Endothelial cell of umbilical vein (primary cell): ENCODE data around the gene CUL9. TPM values are rescaled to one million over a fixed set of nuclear protein-coding genes. Genes with fewer than 3 reads are reported as not detected.

Experiments
- BruUV-seq: library from RNA; stranded (reverse); fragments of 400-500 nt; replicated peaks from 2 replicates; lab custom pipeline; 2021; lab: Mats Ljungman, UMichigan
- CTCF ChIA-PET: fragments of 300-600, 350-600 bp; sonication (Branson Sonifier 250); formaldehyde crosslinking; loops from one replicate; lab custom pipeline; 2021; ENCODE audit warnings: antibody characterized with exemption, inconsistent platforms; lab: Charles Lee
- POLR2A ChIA-PET: fragments of 300-600, 350-600 bp; sonication (Branson Sonifier 250); formaldehyde crosslinking; loops from one replicate; lab custom pipeline; 2021; ENCODE audit warnings: antibody characterized with exemption, inconsistent platforms; lab: Charles Lee
- DNase-seq: peaks from one replicate; pipeline ENCODE4 v3.0.0-alpha.2; 2011; ENCODE audit warnings: low read depth, low spot score
- FAIRE-seq: peaks from 2 replicates; lab custom pipeline; 2011; peaks lifted over from hg19 to GRCh38; lab: Jason Lieb, UNC
- H2AFZ ChIP-seq: 2 replicates; pipeline ENCODE4 v1.6.0; 2012; ENCODE audit warnings: low read depth, low read length, control low read depth, inconsistent platforms
- H3K27ac ChIP-seq: 2 replicates; pipeline ENCODE4 v1.5.1; 2011; ENCODE audit warnings: low read depth, mild to moderate bottlenecking, control low read depth, low read length, moderate library complexity; ENCODE audit not compliant: insufficient read depth
- H3K27me3 ChIP-seq, 2 experiments: 2 replicates each; pipeline versions ENCODE4 v1.6.0 to v1.6.1; 2011; ENCODE audit warnings: low read length in 2 of 2, mixed read lengths in 1 of 2; ENCODE audit not compliant: control insufficient read depth in 2 of 2, insufficient read depth in 2 of 2
- H3K36me3 ChIP-seq, 2 experiments: 2 replicates in 1 of 2; 3 replicates in 1 of 2; pipeline ENCODE4 v1.5.1; 2011; ENCODE audit warnings: low read length in 2 of 2, mild to moderate bottlenecking in 1 of 2, moderate library complexity in 1 of 2; ENCODE audit not compliant: control insufficient read depth in 2 of 2, insufficient read depth in 2 of 2; ENCODE audit errors: extremely low read depth in 1 of 2
- H3K4me1 ChIP-seq: 3 replicates; pipeline ENCODE4 v1.5.1; 2011; ENCODE audit warnings: mild to moderate bottlenecking, low read length; ENCODE audit not compliant: control insufficient read depth, insufficient read depth; ENCODE audit errors: extremely low read depth
- H3K4me2 ChIP-seq: 2 replicates; pipeline ENCODE4 v1.6.1; 2011; ENCODE audit warnings: low read length, control low read depth, mixed read lengths; ENCODE audit not compliant: insufficient read depth
- H3K4me3 ChIP-seq, 3 experiments: fragments of 200-600 bp in 1 of 3; sonication (generic), shearing (Covaris generic) in 1 of 3; replicated peaks in 1 of 3; 2 replicates each; pipeline ENCODE4 v1.5.1; 2011 to 2016; ENCODE audit warnings: control low read depth in 3 of 3, low read length in 3 of 3, mild to moderate bottlenecking in 2 of 3, inconsistent platforms in 1 of 3, low read depth in 1 of 3, moderate library complexity in 1 of 3; ENCODE audit not compliant: insufficient read depth in 1 of 3
- H3K79me2 ChIP-seq: 2 replicates; pipeline ENCODE4 v1.6.0; 2012; ENCODE audit warnings: low read length, inconsistent platforms; ENCODE audit not compliant: control insufficient read depth, insufficient read depth
- H3K9ac ChIP-seq: replicated peaks from 2 replicates; pipeline ENCODE3; 2011; ENCODE audit warnings: low read length, control low read depth; ENCODE audit not compliant: insufficient read depth; ENCODE audit errors: extremely low read depth
- H3K9me1 ChIP-seq: replicated peaks from 3 replicates; pipeline ENCODE4 v1.6.0; 2011; ENCODE audit warnings: mild to moderate bottlenecking, low read length; ENCODE audit not compliant: control insufficient read depth, insufficient read depth; ENCODE audit errors: extremely low read depth
- H3K9me3 ChIP-seq: replicated peaks from 2 replicates; pipeline ENCODE4 v1.5.1; 2012; ENCODE audit warnings: low read length, inconsistent platforms; ENCODE audit not compliant: control insufficient read depth, insufficient read depth
- H4K20me1 ChIP-seq: replicated peaks from 2 replicates; pipeline ENCODE3; 2011; ENCODE audit warnings: mild to moderate bottlenecking, low read length; ENCODE audit not compliant: control insufficient read depth, insufficient read depth; ENCODE audit errors: extremely low read depth
- CTCF ChIP-seq, 2 donors: IDR thresholded peaks; 1 replicate in 1 of 2; 2 replicates in 1 of 2; pipeline ENCODE4 v1.5.1; 2011; ENCODE audit warnings: low read length in 2 of 2, mild to moderate bottlenecking in 2 of 2, moderate library complexity in 2 of 2, control low read depth in 1 of 2, inconsistent platforms in 1 of 2, low read depth in 1 of 2; ENCODE audit not compliant: insufficient read depth in 1 of 2; ENCODE audit errors: extremely low read depth in 1 of 2
- EZH2 ChIP-seq: IDR thresholded peaks from 2 replicates; pipeline ENCODE4 v1.6.1; 2012; ENCODE audit warnings: borderline replicate concordance, low read depth, mild to moderate bottlenecking, moderate library complexity, low read length, inconsistent platforms; ENCODE audit not compliant: severe bottlenecking
- FOS ChIP-seq: IDR thresholded peaks from 2 replicates; pipeline ENCODE4 v1.6.1; 2011; ENCODE audit warnings: mild to moderate bottlenecking, low read length, moderate library complexity, borderline replicate concordance; ENCODE audit not compliant: insufficient read depth
- GATA2 ChIP-seq: IDR thresholded peaks from 2 replicates; pipeline ENCODE4 v1.7.0; 2011; ENCODE audit warnings: low read depth, mild to moderate bottlenecking, moderate library complexity, mixed read lengths, low read length; ENCODE audit not compliant: insufficient read length, insufficient read depth
- JUN ChIP-seq: IDR thresholded peaks from 2 replicates; pipeline ENCODE4 v1.6.1; 2011; ENCODE audit warnings: borderline replicate concordance, low read depth; ENCODE audit not compliant: insufficient read length, insufficient read depth
- MYC ChIP-seq: IDR thresholded peaks from one replicate; pipeline ENCODE4 v1.6.1; 2011; ENCODE audit warnings: mild to moderate bottlenecking, low read depth, low read length
- POLR2A ChIP-seq: IDR thresholded peaks from 2 replicates; pipeline ENCODE4 v1.6.1; 2012; ENCODE audit warnings: low read depth, mild to moderate bottlenecking, control low read depth, low read length
- POLR2AphosphoS5 ChIP-seq: IDR thresholded peaks from 2 replicates; pipeline ENCODE4 v1.6.1; 2012; ENCODE audit warnings: low read depth, mild to moderate bottlenecking, control low read depth, low read length, moderate library complexity; ENCODE audit not compliant: insufficient read depth
- dilution Hi-C: fragments of 300-500 bp; cut with MboI; formaldehyde crosslinking; loops from one replicate; pipeline ENCODE4 v1.15.0; 2019; ENCODE audit warnings: low sequenced_read_pairs; ENCODE audit not compliant: extremely low pct_ligation_motif_present
- intact Hi-C: fragments of 100-400 bp; cut with micrococcal nuclease; formaldehyde crosslinking; loops from one replicate; pipeline ENCODE4 v1.10.0; 2022
- polyA plus RNA-seq, 4 experiments: library from polyadenylated mRNA; depleted of rRNA in 3 of 4; stranded (reverse) in 3 of 4; unstranded in 1 of 4; fragments of >200 nt; gene quantifications; 2 replicates each; pipeline versions ENCODE4 v1.2.1 to v1.2.3, GENCODE V29; 2011 to 2012; ENCODE audit warnings: missing spikeins in 1 of 4
- total RNA-seq: library from RNA; stranded (reverse); gene quantifications from 2 replicates; pipeline ENCODE4 v1.2.3, GENCODE V29; 2021
- TF ChIP-seq, protein P1 (sequence below): IDR thresholded peaks from 2 replicates; pipeline ENCODE4 v1.6.1; 2011; ENCODE audit not compliant: insufficient read depth, insufficient read length

Gene CUL9
- total and polyA plus RNA-seq, 2 donors (not counting 3 experiments of a cell fraction or from before 2014, with no cell fraction given) = 38.7 to 46.0 TPM

GRCh38 chr6:43231053-43231452 is 49.1 kb downstream of the CUL9 start:
- dilution Hi-C loops = no loop called here

More at GRCh38 chr6:43231053-43231452, 49.1 kb downstream of the CUL9 start:
- TF ChIP-seq, protein P1, sequence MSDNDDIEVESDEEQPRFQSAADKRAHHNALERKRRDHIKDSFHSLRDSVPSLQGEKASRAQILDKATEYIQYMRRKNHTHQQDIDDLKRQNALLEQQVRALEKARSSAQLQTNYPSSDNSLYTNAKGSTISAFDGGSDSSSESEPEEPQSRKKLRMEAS = no peak
- TF ChIP-seq JUN (no peak), POLR2A (no peak), FOS (no peak), CTCF (IDR thresholded peaks at IDR 0.05; ENCODE audit: extremely low read depth in 1 of 2, insufficient read depth in 1 of 2, low read depth in 1 of 2, low read length in 2 of 2) (no peak), POLR2AphosphoS5 (no peak), EZH2 (no peak), GATA2 (no peak), MYC (no peak)
- H3K9me3 ChIP-seq = no peaks in the 10 kb centered on the region
- no peak overlapping the region for H3K4me2 ChIP-seq
- H3K27ac ChIP-seq = no peak overlapping the region
- ChIA-PET CTCF (no interaction called here), POLR2A (no interaction called here)
- no TSS peak for BruUV-seq
- H3K79me2 ChIP-seq = peaks cover 3% of the 10 kb centered on the region
- H3K27me3 ChIP-seq = peaks cover 8 to 15% of the 10 kb centered on the region in 2 experiments
- H3K4me1 ChIP-seq = peaks cover 3% of the 10 kb centered on the region
- no peaks in the 10 kb centered on the region for H4K20me1 ChIP-seq
- DNase-seq (no peak), FAIRE-seq (no peak)
- no peaks in the 10 kb centered on the region for H3K9me1 ChIP-seq
- no peaks in the 10 kb centered on the region for H3K36me3 ChIP-seq
- intact Hi-C loops = no loop called here
- no peak overlapping the region for H3K4me3 ChIP-seq
- no peak overlapping the region for H3K9ac ChIP-seq
- no peak overlapping the region for H2AFZ ChIP-seq
